ENCODE results near the gene GDF11. TPM values are rescaled to one million over a fixed set of nuclear protein-coding genes. Genes with fewer than 3 reads are reported as not detected.

The GDF11 gene
- total RNA-seq, 1 experiment from 2014 or later, result 5.3 TPM

DNA sequence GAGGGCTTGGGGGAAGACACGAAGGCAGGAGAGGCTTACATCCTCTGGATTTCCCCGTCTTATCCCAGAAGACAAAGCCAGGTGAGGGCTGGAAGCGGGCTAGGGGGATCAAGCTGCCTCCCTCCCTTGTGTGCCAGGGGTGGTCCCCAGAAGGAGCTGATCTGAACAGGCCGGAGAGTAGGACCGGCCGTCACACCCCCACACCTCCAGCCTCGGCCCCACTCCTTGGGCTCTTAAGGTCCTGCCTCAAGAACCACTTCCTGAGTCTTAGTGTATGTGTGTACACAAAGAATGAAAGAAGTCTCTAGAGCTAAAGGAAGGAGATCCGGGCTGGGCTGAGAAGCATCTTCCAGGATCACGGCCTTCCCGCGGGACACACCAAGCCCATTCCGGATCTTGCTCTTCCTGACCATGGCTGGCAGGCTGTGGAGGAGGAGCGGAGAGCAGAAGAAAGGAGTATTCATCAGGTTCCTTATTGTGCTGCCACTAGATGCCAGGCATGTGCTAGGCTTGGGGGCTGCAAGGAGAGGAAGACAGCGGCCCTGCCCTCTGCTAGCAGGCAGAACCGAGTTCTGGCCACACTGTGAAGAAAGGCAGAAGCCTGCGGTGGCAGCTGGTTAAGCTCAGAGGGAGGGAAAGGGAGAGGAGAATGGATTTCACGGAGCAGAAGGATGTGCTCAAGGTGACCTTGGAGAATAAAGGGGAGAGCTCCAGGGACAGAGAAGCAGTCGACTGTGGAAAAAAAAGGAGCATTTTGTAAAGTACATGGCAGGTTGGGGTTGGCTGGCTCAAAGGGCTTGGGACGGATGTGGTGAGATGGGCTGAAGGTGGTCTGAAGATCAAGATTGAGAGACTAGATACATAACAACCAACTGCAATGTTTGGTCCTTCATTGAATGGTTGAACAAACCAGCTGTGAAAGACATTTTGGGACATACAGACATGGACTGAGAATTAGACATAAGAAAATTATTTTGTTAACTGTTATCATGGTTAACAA, 12.8 kb upstream of the GDF11 start:
- Histone ChIP-seq H3K36me3 (ENCODE audit: control insufficient read depth in 1 of 2, insufficient read depth in 2 of 2, low read length in 2 of 2) (peaks cover 7 to 20% of the 10 kb centered on the region in 2 experiments; a peak in 3 of 4 replicates), H3K4me2 (ENCODE audit: low read length) (peak overlapping the region; percentile 95), H3K27ac (ENCODE audit: low read depth, low read length) (peak overlapping the region; percentile 94), H3K9me2 (ENCODE audit: insufficient read depth) (no peaks in the 10 kb centered on the region), H2AFZ (ENCODE audit: low read depth, low read length, poor library complexity, severe bottlenecking) (no peak overlapping the region), H4K20me1 (ENCODE audit: insufficient read depth) (no peaks in the 10 kb centered on the region), H3K9me3 (ENCODE audit: control insufficient read depth in 1 of 2, insufficient read depth in 1 of 2, low read depth in 1 of 2, low read length in 2 of 2) (no peaks in the 10 kb centered on the region), H3K27me3 (ENCODE audit: insufficient read depth, low read length) (no peaks in the 10 kb centered on the region), H3K4me3 (replicated peaks in 1 of 2; ENCODE audit: low read depth in 1 of 2, low read length in 2 of 2) (peak overlapping the region; percentile 88 to 96), H3K79me2 (ENCODE audit: insufficient read depth, low read length) (peaks cover 22% of the 10 kb centered on the region), H3K9ac (ENCODE audit: low read length) (peak overlapping the region; percentile 93), H3K4me1 (ENCODE audit: control insufficient read depth in 1 of 2, insufficient read depth in 2 of 2, low read length in 2 of 2) (peaks cover 19 to 50% of the 10 kb centered on the region in 2 experiments)
- RAD21 ChIA-PET (ENCODE audit: low non-redundant PET in 1 of 2, low total read pairs in 2 of 2, uncharacterized antibody in 2 of 2, unreplicated experiment in 2 of 2), result interaction anchor here (0.5 to 1.8 kb wide), 4 partner anchors 8 to 277 kb away, joined by 3 to 7 read pairs (median 4); partner anchors contain the start of gene RDH5 (in 1 of the 2)
- intact Hi-C loops (cut with micrococcal nuclease), result loop anchor here (10.0 kb wide), 1 partner anchor 385 kb away; the partner anchor contains the start of genes RPL41 and ZC3H10
- CTCF ChIA-PET, result interaction anchor here (0.8 to 1.9 kb wide), 8 partner anchors 8 to 459 kb away, joined by 3 to 48 read pairs (median 6); partner anchors contain the start of genes RDH5 and SMARCC2
- TSS peak; percentile 67 for BruUV-seq (replicated peaks)
- DNase-seq (ENCODE audit: low read depth, low spot score) (no peak), ATAC-seq (peak; percentile 7)
- TF ChIP-seq JUND (IDR thresholded peaks at IDR 0.05), result no peak
- TF ChIP-seq, protein P1, sequence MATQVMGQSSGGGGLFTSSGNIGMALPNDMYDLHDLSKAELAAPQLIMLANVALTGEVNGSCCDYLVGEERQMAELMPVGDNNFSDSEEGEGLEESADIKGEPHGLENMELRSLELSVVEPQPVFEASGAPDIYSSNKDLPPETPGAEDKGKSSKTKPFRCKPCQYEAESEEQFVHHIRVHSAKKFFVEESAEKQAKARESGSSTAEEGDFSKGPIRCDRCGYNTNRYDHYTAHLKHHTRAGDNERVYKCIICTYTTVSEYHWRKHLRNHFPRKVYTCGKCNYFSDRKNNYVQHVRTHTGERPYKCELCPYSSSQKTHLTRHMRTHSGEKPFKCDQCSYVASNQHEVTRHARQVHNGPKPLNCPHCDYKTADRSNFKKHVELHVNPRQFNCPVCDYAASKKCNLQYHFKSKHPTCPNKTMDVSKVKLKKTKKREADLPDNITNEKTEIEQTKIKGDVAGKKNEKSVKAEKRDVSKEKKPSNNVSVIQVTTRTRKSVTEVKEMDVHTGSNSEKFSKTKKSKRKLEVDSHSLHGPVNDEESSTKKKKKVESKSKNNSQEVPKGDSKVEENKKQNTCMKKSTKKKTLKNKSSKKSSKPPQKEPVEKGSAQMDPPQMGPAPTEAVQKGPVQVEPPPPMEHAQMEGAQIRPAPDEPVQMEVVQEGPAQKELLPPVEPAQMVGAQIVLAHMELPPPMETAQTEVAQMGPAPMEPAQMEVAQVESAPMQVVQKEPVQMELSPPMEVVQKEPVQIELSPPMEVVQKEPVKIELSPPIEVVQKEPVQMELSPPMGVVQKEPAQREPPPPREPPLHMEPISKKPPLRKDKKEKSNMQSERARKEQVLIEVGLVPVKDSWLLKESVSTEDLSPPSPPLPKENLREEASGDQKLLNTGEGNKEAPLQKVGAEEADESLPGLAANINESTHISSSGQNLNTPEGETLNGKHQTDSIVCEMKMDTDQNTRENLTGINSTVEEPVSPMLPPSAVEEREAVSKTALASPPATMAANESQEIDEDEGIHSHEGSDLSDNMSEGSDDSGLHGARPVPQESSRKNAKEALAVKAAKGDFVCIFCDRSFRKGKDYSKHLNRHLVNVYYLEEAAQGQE (IDR thresholded peaks at IDR 0.05; ENCODE audit: low read depth), result no peak
- no peak for TF ChIP-seq SRF (IDR thresholded peaks at IDR 0.05; ENCODE audit: low read depth)
- TF ChIP-seq SIN3A (IDR thresholded peaks at IDR 0.05; ENCODE audit: low read depth), result no peak
- TF ChIP-seq ELF1 (IDR thresholded peaks at IDR 0.05; ENCODE audit: borderline replicate concordance, low read depth), result no peak
- no peak for TF ChIP-seq CBX3 (IDR thresholded peaks at IDR 0.05; ENCODE audit: low read depth)
- no peak for TF ChIP-seq POLR2AphosphoS5 (IDR thresholded peaks at IDR 0.05; ENCODE audit: low read depth, low read length)
- POLR2A ChIA-PET, result interaction anchor here (1.0 to 2.3 kb wide), 8 partner anchors 8 to 314 kb away, joined by 3 to 24 read pairs (median 4); partner anchors contain the start of genes BLOC1S1, DNAJC14, ORMDL2 and RDH5
